NCI-H187 (cell line): ENCODE measurements around the gene DCLRE1B.

Source experiments
- DNase-seq, 2 experiments: peaks; one replicate each; lab custom pipeline; 2025; lab: John Stamatoyannopoulos, UW

Gene DCLRE1B

GRCh38 chr1:113887402-113888175, 17.5 kb upstream of the DCLRE1B start, which contains the start of gene BCL2L15:
TSS of gene BCL2L15 (minus strand) at chr1:113887581. CDS start at chr1:113887375, 206 bp downstream.
- DNase-seq = no peak

- no peak for DNase-seq
Measured at GRCh38 chr1:113890816-113891215, 14.3 kb upstream of the DCLRE1B start.

- DNase-seq = no peak
Measured at GRCh38 chr1:113891631-113892220, 13.4 kb upstream of the DCLRE1B start.

GRCh38 chr1:113893267-113893666, 11.9 kb upstream of the DCLRE1B start:
- no peak for DNase-seq

GRCh38 chr1:113895098-113895497, 10.0 kb upstream of the DCLRE1B start:
- no peak for DNase-seq

- no peak for DNase-seq
Measured at GRCh38 chr1:113895961-113896360, 9.2 kb upstream of the DCLRE1B start.

- DNase-seq = no peak
Measured at GRCh38 chr1:113898241-113898814, 6.8 kb upstream of the DCLRE1B start.

- DNase-seq = no peak
Measured at GRCh38 chr1:113899111-113899510, 6.0 kb upstream of the DCLRE1B start.

GRCh38 chr1:113901191-113901590, 3.9 kb upstream of the DCLRE1B start:
- DNase-seq = no peak

- no peak for DNase-seq
Measured at GRCh38 chr1:113903501-113904292, 1.4 kb upstream of the DCLRE1B start.

- peak in 1 of 2 experiments; percentile 29 for DNase-seq
Measured at GRCh38 chr1:113904293-113904673, 843 bp upstream of the DCLRE1B start.

- no peak for DNase-seq
Measured at GRCh38 chr1:113905435-113905861, 322 bp downstream of the DCLRE1B start.

GRCh38 chr1:113912594-113913311, 7.6 kb downstream of the DCLRE1B start:
- no peak for DNase-seq

GRCh38 chr1:113913312-113913668, 8.2 kb downstream of the DCLRE1B start:
- DNase-seq = no peak

GRCh38 chr1:113913887-113914664, 8.9 kb downstream of the DCLRE1B start:
- no peak for DNase-seq

- DNase-seq = no peak
Measured at GRCh38 chr1:113916974-113917373, 11.8 kb downstream of the DCLRE1B start.

GRCh38 chr1:113917400-113918082, 12.4 kb downstream of the DCLRE1B start:
- no peak for DNase-seq

- DNase-seq = no peak
Measured at GRCh38 chr1:113918243-113918642, 13.1 kb downstream of the DCLRE1B start.

GRCh38 chr1:113922957-113923356, 17.8 kb downstream of the DCLRE1B start:
- no peak for DNase-seq

GRCh38 chr1:113924473-113924872, 19.3 kb downstream of the DCLRE1B start:
- no peak for DNase-seq
